Measurements from ENCODE around the gene CADM3. TPM values are rescaled to one million over a fixed set of nuclear protein-coding genes. Genes with fewer than 3 reads are reported as not detected.
A peak's percentile ranks its signal among the peaks of the same experiment; 100 is the strongest.

The CADM3 gene
- total RNA-seq, 1 donor from 2014 or later = not detected

DNA sequence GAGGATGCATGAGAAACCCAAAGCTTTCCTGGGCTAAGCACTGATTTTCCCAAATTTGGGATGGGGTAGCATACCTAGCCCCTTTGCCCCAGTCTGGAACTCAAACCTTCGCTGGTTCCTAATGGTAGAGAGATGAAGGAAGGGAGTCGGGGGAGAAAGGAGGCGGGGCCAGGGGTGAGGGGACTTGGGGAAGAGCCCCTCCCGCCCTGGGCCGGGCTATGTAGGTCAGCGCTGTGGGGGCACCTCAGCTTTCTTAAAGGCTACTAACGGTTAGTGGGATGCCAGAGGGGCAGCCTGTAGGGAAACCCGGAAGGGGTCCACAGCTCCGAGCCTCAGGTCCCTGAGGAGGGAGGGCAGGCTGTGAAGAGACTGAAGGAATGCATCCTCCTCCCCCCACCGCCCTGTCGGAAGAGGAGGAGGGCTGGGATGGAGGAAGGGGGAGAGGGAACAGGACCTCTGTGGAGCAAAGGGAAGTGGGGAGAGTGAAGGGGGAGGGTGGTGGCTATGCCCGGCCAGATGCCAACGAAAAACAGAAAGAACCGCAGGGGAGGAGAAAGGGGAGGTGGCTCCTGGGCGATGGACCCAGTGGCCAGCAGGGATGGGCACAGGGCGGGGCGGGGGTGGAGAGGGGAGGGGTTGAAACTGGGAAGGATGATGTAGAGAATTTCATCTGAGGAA, 1.3 kb downstream of the CADM3 start:
- no peak for DNase-seq (ENCODE audit: low read depth in 2 of 2)

DNA sequence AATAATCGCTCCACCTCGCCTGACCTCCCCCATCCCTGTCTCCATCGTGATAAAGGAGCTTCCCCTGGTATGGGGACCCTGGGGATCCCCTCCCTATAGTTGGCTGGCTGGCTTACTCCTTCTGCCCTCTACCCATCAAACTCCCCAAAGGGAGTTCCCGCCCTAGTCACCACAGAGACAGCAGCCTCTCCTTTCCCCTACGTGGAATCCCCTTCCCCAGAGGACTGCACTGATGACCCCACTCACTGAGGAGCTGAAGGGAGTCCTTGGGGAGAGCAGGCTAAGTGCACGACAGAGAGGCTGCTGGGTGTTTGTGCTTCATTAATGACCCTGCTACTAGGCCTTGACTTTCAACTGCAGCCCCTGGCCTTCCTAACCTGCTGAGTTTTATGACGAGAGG, 1.9 kb downstream of the CADM3 start:
- DNase-seq (ENCODE audit: low read depth in 2 of 2) = no peak

DNA sequence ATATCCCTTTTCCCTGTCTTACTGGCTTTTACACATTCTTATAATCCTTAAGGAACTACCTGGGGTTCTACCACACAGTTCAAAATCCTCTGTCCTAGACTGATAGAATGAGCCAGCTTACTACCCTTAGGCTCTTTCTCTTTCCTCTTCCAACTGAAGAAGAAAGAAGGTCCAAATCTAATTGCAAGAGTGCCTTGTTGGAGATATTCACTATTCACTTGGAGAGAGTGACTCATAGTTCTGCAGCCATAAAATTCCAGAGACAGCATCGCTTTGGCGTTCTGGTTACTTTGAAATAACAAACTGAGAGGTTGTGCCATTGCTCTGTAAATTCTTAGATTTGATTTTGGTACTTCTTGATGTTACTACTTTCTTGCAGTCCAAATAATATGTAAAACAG, 4.2 kb downstream of the CADM3 start:
- no peak for DNase-seq (ENCODE audit: low read depth in 2 of 2)

DNA sequence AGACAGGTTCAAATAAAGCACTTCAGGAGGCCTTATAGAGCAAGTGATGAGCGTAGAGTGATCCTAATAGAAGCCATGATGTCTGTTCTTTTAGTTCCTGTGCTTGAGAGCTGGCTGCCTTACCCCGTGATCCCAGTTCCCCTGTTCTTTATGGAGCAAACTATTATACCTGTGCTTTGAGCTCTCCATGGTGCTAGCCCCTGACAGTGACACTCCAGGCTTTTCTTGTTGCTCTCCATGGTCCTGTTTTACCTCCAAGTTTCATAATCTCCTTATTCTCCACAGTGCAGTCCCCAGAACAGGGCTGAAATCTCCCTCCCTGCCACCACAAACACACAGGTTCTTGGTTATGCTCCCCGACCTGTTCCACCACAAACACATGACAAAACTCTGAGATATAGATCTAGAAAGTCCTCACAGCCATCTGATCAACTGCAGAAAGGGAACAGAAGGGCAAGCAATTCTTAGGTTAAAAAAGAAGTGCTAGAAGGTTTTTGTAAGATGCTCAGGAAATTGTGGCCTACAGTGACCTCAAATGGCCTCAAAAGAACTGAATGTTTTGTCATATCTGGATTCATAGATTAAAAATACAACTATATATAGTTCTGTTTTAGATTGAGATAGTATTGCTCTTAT, 6.0 kb downstream of the CADM3 start:
- DNase-seq (ENCODE audit: low read depth in 2 of 2) = peak; percentile 61 to 83

DNA sequence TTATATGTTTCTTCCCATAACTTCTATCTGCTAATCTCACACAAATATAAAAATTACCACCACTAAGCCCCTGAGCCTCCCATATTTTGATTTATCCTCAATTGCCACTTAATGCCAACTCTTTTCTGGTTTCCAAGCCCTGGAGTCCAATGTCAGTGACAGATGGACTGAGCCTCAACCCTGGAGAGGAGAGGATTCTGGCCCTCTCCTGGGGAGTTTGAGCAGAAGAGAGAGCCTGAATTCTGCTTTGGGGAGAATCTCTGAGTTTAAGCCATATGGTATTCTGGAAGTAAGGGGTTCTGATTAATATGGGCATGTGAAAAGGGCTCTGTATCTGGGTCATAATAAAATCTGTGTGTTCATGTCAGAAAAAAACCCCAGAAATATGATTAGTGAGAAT, 8.5 kb downstream of the CADM3 start:
- DNase-seq (ENCODE audit: low read depth in 2 of 2) = no peak

DNA sequence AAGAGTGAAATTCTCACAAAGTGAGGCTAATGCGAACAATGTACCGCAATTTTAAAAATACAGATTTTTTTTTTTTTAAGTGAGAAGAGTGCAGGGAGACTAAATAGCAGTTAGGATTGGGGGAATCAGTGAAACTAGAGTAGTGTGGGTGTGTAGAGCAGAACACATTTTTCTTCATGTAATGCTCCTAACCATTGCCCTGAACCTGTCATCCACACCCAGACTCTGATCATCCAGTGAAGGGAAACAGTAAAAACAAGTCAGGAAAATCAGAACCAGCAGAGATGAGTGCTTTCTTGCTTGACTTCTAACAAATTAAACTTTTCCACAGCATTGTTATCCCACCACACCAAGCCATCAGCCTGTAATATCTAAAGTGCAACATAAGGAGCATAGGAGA, 9.1 kb downstream of the CADM3 start:
- no peak for DNase-seq (ENCODE audit: low read depth in 2 of 2)

DNA sequence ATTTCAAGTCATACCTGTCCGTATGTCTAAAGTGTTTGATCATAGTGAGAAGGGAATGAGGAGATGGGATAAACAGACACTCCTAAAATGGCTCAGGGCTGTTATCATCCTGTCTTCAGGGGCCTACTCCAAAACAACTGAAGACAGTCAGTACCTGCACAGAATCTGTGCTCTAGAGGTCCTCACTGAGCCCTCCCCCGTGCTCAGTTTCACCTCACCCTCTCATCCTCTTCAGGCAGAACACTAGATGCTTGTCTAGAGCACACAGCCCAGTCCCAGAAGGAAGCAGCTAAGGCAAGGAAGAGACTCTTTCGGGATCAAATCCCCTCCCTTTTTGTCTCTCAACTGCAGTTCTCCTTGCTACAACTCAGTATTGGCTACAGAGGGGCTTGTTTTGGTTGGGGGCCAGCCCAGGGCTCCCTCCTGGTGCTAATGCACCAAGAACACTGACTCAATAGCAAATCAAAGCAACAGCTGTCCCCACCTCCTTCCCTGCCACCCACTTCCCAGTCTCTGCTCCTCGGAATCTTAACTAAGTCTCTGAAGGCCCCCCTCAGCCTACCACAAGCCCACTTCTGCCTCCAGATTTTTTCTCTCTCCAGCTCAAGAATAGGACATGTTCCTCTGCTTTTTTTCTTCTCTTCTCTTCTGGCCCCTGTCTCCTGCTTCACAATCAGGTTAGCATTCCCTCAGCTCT, 10.1 kb downstream of the CADM3 start:
- no peak for DNase-seq (ENCODE audit: low read depth in 2 of 2)

DNA sequence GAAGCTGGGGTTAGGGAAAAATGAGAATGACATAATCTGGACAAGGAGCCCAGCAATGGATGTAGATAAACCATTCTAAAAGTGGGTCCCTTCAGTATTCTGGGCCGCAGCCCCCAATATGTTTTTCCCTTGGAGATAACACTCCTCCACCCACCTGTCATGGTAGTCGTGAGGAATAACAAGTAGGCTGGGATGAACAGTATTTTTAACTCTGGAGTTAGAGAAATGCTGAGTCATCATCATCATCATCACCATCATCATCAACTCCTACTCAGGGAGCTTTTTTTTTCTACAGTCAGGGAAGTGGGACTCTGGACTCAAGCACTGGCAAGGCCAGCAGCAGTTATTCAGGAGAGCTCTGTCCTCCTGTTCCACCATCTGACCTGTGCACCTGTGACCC, 12.8 kb downstream of the CADM3 start:
- DNase-seq (ENCODE audit: low read depth in 2 of 2) = no peak

DNA sequence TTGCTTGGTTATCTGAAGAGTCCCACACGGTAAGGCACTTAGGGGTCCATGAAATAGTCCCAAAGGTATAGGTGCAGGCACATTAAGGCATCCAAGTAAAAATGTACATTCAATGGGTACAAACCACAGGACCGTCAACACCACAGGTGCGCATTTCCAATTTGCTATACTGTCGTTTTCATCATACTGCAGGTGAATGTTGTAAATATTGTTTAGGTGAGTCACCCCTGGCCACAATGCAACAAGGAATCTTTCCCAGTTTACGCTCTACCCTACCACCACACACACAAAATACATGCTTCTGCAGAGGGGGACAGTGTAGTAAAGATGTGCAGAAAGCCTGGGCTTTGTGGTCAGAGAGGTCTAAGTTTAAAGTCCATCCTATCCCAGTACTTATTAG, 13.7 kb downstream of the CADM3 start:
- DNase-seq (ENCODE audit: low read depth in 2 of 2) = no peak

DNA sequence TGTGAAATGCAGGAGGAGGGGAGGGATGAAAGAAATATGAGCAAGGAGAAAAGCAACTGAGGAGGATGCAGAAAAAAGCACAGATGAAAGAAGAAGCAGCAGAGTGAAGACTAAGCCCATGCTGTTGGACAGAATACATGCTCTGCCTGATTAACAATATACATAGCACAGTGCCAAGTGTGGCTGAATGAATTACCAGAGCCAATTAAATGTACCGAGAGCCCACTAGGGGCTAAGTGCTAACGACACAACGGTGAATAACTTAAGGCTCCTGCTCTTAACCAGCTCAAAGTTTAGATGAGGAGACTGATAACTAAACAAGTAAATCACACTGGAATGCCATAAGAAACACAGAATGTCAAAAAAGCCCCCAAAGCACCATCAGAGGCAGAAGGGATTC, 15.6 kb downstream of the CADM3 start:
- DNase-seq (ENCODE audit: low read depth in 2 of 2) = no peak

DNA sequence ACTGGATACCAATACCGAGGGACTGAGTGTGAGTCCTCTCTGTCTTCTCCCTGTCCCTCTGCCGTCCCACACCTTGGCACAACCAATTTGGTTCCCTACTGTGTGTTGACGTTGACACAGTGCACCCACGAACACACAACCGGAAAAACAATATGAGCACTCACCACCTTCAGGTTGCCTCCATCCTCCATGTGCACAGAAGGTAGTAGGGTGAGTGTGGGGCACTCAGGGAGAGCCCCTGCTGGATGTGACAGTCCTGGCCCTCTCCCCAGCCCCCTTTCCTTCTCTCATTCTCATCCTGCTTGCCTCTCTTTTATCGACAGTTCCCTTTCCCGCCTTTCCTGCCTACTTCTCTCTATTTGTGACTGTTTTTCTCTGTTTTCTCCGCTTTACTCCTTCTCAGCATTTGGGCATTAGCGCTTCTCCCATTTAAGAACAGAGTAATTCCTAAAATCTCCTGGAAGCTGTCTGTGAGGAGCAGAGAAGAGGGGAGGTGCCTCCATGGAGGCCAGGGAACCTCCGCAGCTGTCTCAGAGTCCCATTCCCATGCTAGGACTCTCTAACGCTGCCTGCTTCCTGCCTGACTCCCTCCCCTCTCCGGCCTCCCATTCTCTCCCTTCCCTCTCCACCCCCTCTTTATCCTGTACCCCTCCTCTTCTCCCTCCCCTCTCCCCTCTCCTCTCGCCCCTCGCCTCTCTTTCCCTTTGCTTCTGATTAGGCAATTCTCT, 16.4 kb downstream of the CADM3 start:
- DNase-seq (ENCODE audit: low read depth in 2 of 2) = no peak

DNA sequence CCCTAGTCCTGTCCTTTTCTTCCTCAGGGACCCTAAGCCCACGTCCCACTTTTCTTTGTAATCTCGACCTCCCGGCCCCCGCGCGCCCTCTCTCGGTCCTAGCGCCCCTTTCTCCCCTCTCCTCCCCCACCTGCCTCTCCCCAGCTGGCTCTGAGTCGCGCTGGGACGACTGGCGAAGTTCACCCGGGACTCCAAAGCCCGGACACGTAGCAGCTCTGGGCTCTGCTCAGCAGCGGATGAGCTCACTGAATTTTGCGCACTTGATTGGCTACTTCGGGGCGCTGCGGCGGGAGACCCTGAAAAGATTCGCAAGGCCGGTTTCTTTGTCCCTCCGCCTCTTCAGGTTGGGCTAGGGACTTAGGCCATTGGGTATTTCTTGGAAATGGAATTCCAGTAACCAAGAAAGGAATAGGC, 17.0 kb downstream of the CADM3 start:
- peak; percentile 4 to 45 for DNase-seq (ENCODE audit: low read depth in 2 of 2)

DNA sequence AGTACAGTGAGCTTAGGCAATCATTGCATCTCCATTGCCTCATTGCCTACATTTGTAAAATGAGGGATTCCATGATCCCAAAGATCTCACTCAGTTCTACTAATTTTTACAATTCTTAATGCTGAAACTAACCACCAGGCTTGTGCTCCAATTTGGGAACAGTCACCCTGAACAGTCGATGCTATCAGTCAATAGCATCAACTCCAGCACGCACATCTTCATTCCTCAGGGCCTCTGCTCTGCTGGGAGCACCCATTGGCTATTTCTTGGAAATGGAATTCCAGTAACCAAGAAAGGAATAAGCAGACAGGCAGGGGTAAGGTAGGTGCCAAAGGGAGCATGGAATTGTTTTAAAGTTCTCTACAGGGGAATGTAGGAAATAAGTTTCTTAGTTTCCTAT, 19.0 kb downstream of the CADM3 start:
- DNase-seq (ENCODE audit: low read depth in 2 of 2) = no peak

DNA sequence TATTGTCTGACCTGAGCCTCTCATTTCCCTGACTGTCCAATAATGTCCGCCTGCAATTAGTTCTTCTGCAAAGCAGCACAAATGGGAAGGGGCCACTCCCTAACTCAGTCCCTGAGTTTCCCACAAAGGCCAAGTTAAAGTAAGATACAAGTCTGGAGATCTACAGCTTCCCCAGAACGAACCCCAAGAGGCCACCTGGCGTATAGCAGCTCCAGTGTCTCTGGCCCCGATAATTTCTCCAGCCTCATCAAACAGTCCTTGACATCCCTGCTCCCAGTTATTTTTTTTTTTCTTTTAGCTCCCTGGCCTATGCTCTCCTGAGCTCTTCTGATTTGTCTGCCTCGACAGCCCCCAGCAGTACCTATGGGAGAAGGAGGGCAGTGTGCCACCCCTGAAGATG, 25.1 kb downstream of the CADM3 start:
- DNase-seq (ENCODE audit: low read depth in 2 of 2) = no peak

DNA sequence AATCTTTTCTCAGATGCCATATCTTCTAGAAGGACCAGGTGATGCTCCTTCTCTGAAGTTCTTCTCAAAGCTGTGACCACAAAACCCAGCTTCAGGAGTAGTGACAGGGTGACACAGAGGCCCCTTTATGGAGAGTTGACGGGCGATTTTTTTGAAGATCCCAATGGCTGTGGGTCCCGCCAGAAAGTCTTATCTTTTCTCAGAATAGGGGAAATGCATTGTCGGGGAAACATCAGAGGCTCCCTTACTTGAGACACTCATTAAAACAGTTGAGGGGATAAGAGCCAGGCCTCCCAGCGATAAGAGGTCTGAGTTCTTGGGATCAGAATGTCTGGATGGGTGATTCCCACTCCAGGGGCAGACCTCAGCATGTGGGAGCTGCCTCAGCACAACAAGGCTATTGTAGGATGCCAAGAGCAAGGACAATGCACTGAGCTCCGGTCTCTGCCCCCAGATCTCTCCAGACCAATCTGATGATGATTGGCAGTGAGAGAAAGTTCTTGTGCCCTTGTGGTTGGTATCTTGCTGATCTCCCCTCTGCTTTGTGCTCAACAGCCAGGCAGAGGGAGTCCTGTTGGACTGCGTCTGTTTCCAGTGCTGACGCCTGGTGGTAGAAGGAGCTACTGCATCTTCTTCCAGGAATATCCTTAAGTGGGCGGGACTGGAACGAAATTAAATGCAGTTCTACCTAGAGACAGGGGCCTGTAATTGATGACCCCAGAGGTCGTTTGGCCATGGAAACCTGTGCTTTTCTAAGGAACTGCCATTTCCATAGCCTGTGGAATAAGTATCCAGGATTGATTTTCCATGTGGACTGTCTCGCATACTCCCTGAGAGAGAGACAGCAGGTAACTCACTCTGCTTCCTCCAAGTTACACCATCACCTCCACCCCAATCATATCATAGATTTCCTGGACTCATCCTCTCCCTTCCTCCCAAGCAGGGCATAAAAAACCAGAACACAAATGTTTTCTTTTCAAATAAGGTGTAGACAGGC, 26.4 kb downstream of the CADM3 start:
- DNase-seq (ENCODE audit: low read depth in 2 of 2) = peak; percentile 25 to 75

DNA sequence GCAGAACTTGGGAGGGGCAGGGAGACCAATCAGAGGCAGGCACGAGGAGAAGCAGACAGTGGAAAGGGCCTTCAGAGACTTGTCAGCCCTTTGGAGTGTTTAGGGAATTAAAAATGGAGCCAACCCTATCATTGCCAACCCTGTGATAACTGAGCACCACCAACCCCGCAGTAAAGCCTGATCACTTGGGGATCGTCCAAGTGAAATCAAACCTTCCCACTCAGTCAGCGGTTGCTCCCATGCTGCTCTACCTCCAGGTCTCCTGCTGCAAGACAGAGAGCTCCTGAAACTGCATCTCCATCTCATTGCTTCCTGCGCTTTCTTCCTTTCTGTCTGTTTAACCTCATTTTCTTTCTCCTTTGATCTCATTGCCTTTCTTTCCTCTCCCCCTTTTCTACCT, 28.5 kb downstream of the CADM3 start:
- no peak for DNase-seq (ENCODE audit: low read depth in 2 of 2)

DNA sequence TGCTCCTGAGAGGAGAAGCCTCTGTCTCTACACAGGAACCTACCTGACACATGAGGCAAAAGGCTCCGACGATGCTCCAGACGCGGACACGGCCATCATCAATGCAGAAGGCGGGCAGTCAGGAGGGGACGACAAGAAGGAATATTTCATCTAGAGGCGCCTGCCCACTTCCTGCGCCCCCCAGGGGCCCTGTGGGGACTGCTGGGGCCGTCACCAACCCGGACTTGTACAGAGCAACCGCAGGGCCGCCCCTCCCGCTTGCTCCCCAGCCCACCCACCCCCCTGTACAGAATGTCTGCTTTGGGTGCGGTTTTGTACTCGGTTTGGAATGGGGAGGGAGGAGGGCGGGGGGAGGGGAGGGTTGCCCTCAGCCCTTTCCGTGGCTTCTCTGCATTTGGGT, 29.4 kb downstream of the CADM3 start:
- no peak for DNase-seq (ENCODE audit: low read depth in 2 of 2)

DNA sequence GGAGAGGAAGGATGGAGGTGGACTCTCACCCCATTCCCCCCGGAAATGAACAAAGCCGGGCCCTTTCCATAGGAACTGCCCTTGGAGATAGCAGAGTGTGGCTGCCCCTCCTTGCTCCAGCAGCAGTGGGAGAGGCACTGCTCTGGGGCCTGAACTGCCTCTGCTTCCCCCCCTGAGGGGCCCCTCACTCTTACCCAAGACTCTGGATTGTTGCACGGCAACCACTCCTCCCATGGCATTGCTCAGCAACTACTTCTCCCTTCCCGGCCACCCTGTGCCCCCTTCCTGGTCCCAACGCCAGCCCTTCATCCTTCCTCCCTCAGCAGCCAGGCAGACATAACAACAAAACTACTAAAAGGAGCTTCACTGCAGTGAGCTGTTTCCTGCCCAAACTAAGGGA, 30.2 kb downstream of the CADM3 start:
- DNase-seq (ENCODE audit: low read depth in 2 of 2) = no peak

DNA sequence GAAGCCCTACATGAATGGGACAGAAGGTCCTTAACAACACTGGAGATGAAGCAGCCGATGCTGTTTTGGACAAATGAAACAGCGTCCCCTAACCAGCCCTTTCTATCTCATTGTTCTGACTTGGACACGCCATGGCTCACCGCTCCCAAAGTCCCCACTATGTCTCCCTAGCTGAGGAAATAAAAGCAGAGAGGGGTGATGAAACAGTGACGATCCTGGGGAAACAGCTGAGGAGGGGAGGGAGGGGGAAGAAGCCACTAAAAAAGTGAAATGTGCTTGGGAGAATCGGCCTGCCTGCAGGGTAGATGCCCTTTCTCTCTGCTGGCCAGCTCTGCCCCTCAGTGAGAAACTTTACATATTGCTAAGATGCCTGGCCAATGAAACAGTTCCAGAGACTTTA, 32.2 kb downstream of the CADM3 start:
- no peak for DNase-seq (ENCODE audit: low read depth in 2 of 2)

DNA sequence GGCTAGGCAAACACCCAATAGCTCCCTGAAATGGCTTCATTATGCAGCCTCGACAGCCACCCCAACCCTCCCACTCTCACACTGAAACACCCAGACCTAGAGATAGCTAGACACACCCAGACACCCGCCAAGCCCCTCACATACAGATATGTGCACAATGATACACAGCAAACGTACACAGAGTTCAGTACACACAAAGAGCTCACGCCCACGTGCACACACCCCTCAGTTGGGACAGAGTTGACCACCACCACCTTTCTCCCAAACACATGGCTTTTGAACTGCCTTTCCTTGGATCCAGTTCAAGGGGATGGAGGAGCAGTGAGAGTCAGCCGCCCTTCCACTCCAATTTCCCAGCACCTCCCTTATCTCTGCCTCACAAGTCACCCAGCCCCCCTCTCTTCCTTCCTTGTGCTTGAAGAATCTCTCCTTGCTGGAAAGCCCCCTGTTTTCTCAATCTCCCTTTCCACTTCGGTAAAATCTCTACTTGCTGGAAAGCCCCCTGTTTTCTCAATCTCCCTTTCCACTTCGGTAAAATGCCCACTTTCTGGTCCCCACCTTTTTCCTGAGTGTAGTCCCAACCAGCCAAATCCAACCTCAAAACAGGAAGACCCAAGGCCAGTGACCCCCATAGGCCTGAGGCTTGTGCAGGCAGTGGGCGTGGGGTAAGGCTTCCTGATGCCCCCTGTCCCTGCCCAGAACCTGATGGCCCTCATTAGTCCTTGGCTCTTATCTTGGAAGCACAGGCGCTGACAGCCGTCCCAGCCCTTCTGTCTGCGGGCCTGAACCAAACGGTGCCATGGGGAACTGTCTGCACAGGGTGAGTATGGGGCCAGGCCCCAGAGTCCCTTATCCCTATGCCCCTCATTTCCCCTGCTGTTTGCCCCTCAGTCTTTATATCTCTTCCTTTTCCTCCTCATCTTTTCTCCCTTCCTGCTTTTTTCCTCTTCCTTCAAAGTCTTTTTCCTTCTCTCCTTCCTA, 33.0 kb downstream of the CADM3 start, which contains the start of gene ACKR1:
TSS of gene ACKR1 (plus strand) at position 715 of the 981 bp plus-strand sequence. CDS start at position 800, 85 bp downstream.
- no peak for DNase-seq (ENCODE audit: low read depth in 2 of 2)
